Brain microvascular endothelial cell (primary cell): Measurements from ENCODE around the gene EGLN2.

ENCODE experiments used
- DNase-seq: peaks from one replicate; pipeline ENCODE4 v3.0.0-alpha.2; 2020
- H3K27ac ChIP-seq: fragments of 250-450 bp; sonication (Bioruptor Pico); 2 replicates; pipeline ENCODE4 v1.5.1; 2020; ENCODE audit warnings: mild to moderate bottlenecking, moderate library complexity
- H3K27me3 ChIP-seq: fragments of 250-450 bp; sonication (Bioruptor Pico); replicated peaks from 2 replicates; pipeline ENCODE4 v1.5.1; 2020; ENCODE audit warnings: mild to moderate bottlenecking
- H3K36me3 ChIP-seq: fragments of 250-450 bp; sonication (Bioruptor Pico); replicated peaks from 2 replicates; pipeline ENCODE4 v1.5.1; 2020; ENCODE audit warnings: mild to moderate bottlenecking
- H3K4me3 ChIP-seq: 2 replicates; pipeline ENCODE4 v1.5.1; 2011; ENCODE audit warnings: low read depth, mild to moderate bottlenecking, control low read depth, low read length, moderate library complexity
- CTCF ChIP-seq: IDR thresholded peaks from 2 replicates; pipeline ENCODE4 v1.5.1; 2011; ENCODE audit warnings: low read depth, mild to moderate bottlenecking, moderate library complexity, low read length, control low read depth, inconsistent platforms; ENCODE audit errors: missing control alignments
- in situ Hi-C: cut with HindIII; loops from 2 replicates; pipeline ENCODE4 v1.10.0; 2017; ENCODE audit warnings: low sequenced_read_pairs, low pct_ligation_motif_present

EGLN2 gene

GRCh38 chr19:40785526-40785925 lies 13.5 kb upstream of the EGLN2 start:
- in situ Hi-C loops: no loop called here
- no peak for TF ChIP-seq CTCF
- no peak for DNase-seq
- Histone ChIP-seq H3K4me3 (no peak overlapping the region), H3K27me3 (no peaks in the 10 kb centered on the region), H3K36me3 (no peaks in the 10 kb centered on the region), H3K27ac (no peak overlapping the region)

- DNase-seq: no peak
- no peak overlapping the region for H3K27ac ChIP-seq
- no peak for TF ChIP-seq CTCF
- no peak overlapping the region for H3K4me3 ChIP-seq
- H3K36me3 ChIP-seq: no peaks in the 10 kb centered on the region
- in situ Hi-C loops: no loop called here
- no peaks in the 10 kb centered on the region for H3K27me3 ChIP-seq
Measured at GRCh38 chr19:40786060-40787037, 12.6 kb upstream of the EGLN2 start.

GRCh38 chr19:40791349-40791748 lies 7.6 kb upstream of the EGLN2 start:
- DNase-seq: no peak
- Histone ChIP-seq H3K36me3 (no peaks in the 10 kb centered on the region), H3K4me3 (no peak overlapping the region), H3K27ac (no peak overlapping the region), H3K27me3 (no peaks in the 10 kb centered on the region)
- TF ChIP-seq CTCF: no peak
- in situ Hi-C loops: no loop called here

- no peaks in the 10 kb centered on the region for H3K36me3 ChIP-seq
- H3K27me3 ChIP-seq: no peaks in the 10 kb centered on the region
- DNase-seq: no peak
- TF ChIP-seq CTCF: no peak
- H3K4me3 ChIP-seq: no peak overlapping the region
- no peak overlapping the region for H3K27ac ChIP-seq
- in situ Hi-C loops: no loop called here
Measured at GRCh38 chr19:40791996-40792395, 7.0 kb upstream of the EGLN2 start.

GRCh38 chr19:40797166-40797962 lies 1.6 kb upstream of the EGLN2 start:
- H3K27ac ChIP-seq: no peak overlapping the region
- no peak overlapping the region for H3K4me3 ChIP-seq
- no peak for TF ChIP-seq CTCF
- in situ Hi-C loops: no loop called here
- H3K27me3 ChIP-seq: no peaks in the 10 kb centered on the region
- DNase-seq: no peak
- peaks cover 14% of the 10 kb centered on the region for H3K36me3 ChIP-seq
